ENCODE data around the gene CDX2.

GRCh38 chr13:27928353-27928804, 40.7 kb downstream of the CDX2 start:
- TF ChIP-seq POLR2AphosphoS5 (IDR thresholded peaks at IDR 0.05; ENCODE audit: low read depth, low read length): no peak
- TF ChIP-seq, protein P1, sequence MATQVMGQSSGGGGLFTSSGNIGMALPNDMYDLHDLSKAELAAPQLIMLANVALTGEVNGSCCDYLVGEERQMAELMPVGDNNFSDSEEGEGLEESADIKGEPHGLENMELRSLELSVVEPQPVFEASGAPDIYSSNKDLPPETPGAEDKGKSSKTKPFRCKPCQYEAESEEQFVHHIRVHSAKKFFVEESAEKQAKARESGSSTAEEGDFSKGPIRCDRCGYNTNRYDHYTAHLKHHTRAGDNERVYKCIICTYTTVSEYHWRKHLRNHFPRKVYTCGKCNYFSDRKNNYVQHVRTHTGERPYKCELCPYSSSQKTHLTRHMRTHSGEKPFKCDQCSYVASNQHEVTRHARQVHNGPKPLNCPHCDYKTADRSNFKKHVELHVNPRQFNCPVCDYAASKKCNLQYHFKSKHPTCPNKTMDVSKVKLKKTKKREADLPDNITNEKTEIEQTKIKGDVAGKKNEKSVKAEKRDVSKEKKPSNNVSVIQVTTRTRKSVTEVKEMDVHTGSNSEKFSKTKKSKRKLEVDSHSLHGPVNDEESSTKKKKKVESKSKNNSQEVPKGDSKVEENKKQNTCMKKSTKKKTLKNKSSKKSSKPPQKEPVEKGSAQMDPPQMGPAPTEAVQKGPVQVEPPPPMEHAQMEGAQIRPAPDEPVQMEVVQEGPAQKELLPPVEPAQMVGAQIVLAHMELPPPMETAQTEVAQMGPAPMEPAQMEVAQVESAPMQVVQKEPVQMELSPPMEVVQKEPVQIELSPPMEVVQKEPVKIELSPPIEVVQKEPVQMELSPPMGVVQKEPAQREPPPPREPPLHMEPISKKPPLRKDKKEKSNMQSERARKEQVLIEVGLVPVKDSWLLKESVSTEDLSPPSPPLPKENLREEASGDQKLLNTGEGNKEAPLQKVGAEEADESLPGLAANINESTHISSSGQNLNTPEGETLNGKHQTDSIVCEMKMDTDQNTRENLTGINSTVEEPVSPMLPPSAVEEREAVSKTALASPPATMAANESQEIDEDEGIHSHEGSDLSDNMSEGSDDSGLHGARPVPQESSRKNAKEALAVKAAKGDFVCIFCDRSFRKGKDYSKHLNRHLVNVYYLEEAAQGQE (IDR thresholded peaks at IDR 0.05; ENCODE audit: insufficient read depth in 1 of 2, low read depth in 2 of 2, low read length in 2 of 2): no peak
- no peak for TF ChIP-seq SIN3A (IDR thresholded peaks at IDR 0.05; ENCODE audit: borderline replicate concordance, insufficient read depth, low read length)

Measured in PFSK-1 (cell line).